HCT116 (cell line): ENCODE data around the gene C9. TPM values are rescaled to one million over a fixed set of nuclear protein-coding genes. Genes with fewer than 3 reads are reported as not detected.

Experiments
- ATAC-seq: fragments of 200-7000 bp; cut with Tn5 transposase; 2 replicates; pipeline ENCODE4 v1.9.1; 2020; ENCODE audit warnings: mild to moderate bottlenecking, moderate library complexity
- BruUV-seq: library from RNA; stranded (reverse); fragments of 400-500 nt; replicated peaks from 2 replicates; lab custom pipeline; 2021; lab: Mats Ljungman, UMichigan
- CTCF ChIA-PET: fragments of 300-600 bp; sonication (Branson Sonifier 250); formaldehyde crosslinking; loops from one replicate; lab custom pipeline; 2021; ENCODE audit warnings: antibody characterized with exemption; lab: Charles Lee
- POLR2A ChIA-PET: fragments of 300-600, 350-600 bp; sonication (Branson Sonifier 250); formaldehyde crosslinking; loops from one replicate; lab custom pipeline; 2021; ENCODE audit warnings: antibody characterized with exemption; lab: Charles Lee
- RAD21 ChIA-PET, 2 experiments: fragments of 300-600 bp; sonication (Branson Sonifier 250); formaldehyde crosslinking; loops; one replicate each; lab custom pipeline; 2023; ENCODE audit warnings: low total read pairs in 2 of 2; ENCODE audit not compliant: uncharacterized antibody in 2 of 2, unreplicated experiment in 2 of 2, low non-redundant PET in 1 of 2; lab: Charles Lee
- DNase-seq: peaks from one replicate; pipeline ENCODE4 v3.0.0-alpha.2; 2010; ENCODE audit warnings: low read depth, low spot score
- H2AFZ ChIP-seq: fragments of 200-600 bp; shearing (Covaris generic), sonication (generic); 2 replicates; pipeline ENCODE4 v1.6.1; 2017; ENCODE audit warnings: low read depth, mixed run types, mixed read lengths, antibody characterized with exemption, low read length; ENCODE audit not compliant: poor library complexity, severe bottlenecking
- H3K27ac ChIP-seq: 2 replicates; pipeline ENCODE4 v1.5.1; 2012; ENCODE audit warnings: low read depth, low read length
- H3K27me3 ChIP-seq: fragments of 200-600 bp; sonication (generic); 2 replicates; pipeline ENCODE4 v1.6.1; 2016; ENCODE audit warnings: mixed run types, low read length, mixed read lengths; ENCODE audit not compliant: insufficient read depth
- H3K36me3 ChIP-seq, 2 experiments: fragments of 200-500 bp in 1 of 2; fragments of 200-600 bp in 1 of 2; sonication (Bioruptor generic) in 1 of 2; sonication (generic) in 1 of 2; 2 replicates each; pipeline versions ENCODE4 v1.5.1 to v1.6.1; 2014 to 2016; ENCODE audit warnings: low read length in 2 of 2, inconsistent platforms in 1 of 2, mixed read lengths in 1 of 2, mixed run types in 1 of 2; ENCODE audit not compliant: insufficient read depth in 2 of 2, control insufficient read depth in 1 of 2
- H3K4me1 ChIP-seq, 2 experiments: fragments of 200-600 bp in 1 of 2; sonication (generic) in 1 of 2; 2 replicates each; pipeline versions ENCODE4 v1.5.1 to v1.6.1; 2012 to 2017; ENCODE audit warnings: low read length in 2 of 2, inconsistent platforms in 1 of 2, mild to moderate bottlenecking in 1 of 2, mixed read lengths in 1 of 2, mixed run types in 1 of 2, moderate library complexity in 1 of 2; ENCODE audit not compliant: insufficient read depth in 2 of 2, control insufficient read depth in 1 of 2
- H3K4me2 ChIP-seq: fragments of 200-600 bp; sonication (generic); 2 replicates; pipeline ENCODE4 v1.6.1; 2017; ENCODE audit warnings: mixed run types, low read length, mixed read lengths
- H3K4me3 ChIP-seq, 2 experiments: fragments of 200-600 bp in 1 of 2; sonication (generic) in 1 of 2; replicated peaks in 1 of 2; 2 replicates each; pipeline ENCODE4 v1.5.1; 2011 to 2016; ENCODE audit warnings: low read length in 2 of 2, control low read depth in 1 of 2, low read depth in 1 of 2, mild to moderate bottlenecking in 1 of 2, mixed read lengths in 1 of 2, mixed run types in 1 of 2
- H3K79me2 ChIP-seq: fragments of 200-600 bp; sonication (generic); 2 replicates; pipeline ENCODE4 v1.6.1; 2017; ENCODE audit warnings: mild to moderate bottlenecking, mixed run types, low read length, moderate library complexity, mixed read lengths; ENCODE audit not compliant: insufficient read depth
- H3K9ac ChIP-seq: fragments of 200-600 bp; sonication (generic); 2 replicates; pipeline ENCODE4 v1.6.1; 2016; ENCODE audit warnings: low read length, mixed read lengths
- H3K9me2 ChIP-seq: fragments of 200-600 bp; sonication (generic), shearing (Covaris generic); 2 replicates; pipeline ENCODE4 v1.6.1; 2017; ENCODE audit warnings: mixed run types, mild to moderate bottlenecking, moderate library complexity; ENCODE audit not compliant: insufficient read depth
- H3K9me3 ChIP-seq, 2 experiments: fragments of 200-500 bp in 1 of 2; fragments of 200-600 bp in 1 of 2; sonication (Bioruptor generic) in 1 of 2; sonication (generic) in 1 of 2; 2 replicates each; pipeline ENCODE4 v1.6.1; 2014 to 2017; ENCODE audit warnings: low read length in 2 of 2, mixed read lengths in 2 of 2, inconsistent platforms in 1 of 2, low read depth in 1 of 2, mild to moderate bottlenecking in 1 of 2, mixed run types in 1 of 2, moderate library complexity in 1 of 2; ENCODE audit not compliant: control insufficient read depth in 1 of 2, insufficient read depth in 1 of 2
- H4K20me1 ChIP-seq: fragments of 200-600 bp; sonication (generic), shearing (Covaris generic); 2 replicates; pipeline ENCODE4 v1.6.1; 2017; ENCODE audit warnings: mixed run types, mild to moderate bottlenecking, moderate library complexity; ENCODE audit not compliant: insufficient read depth
- EGR1 ChIP-seq: IDR thresholded peaks from 2 replicates; pipeline ENCODE4 v1.6.1; 2012; ENCODE audit warnings: low read depth
- EZH2phosphoT487 ChIP-seq: fragments of 200-600 bp; IDR thresholded peaks from 2 replicates; pipeline ENCODE4 v1.6.1; 2018; ENCODE audit warnings: antibody characterized with exemption, borderline replicate concordance
- JUND ChIP-seq: IDR thresholded peaks from 2 replicates; pipeline ENCODE4 v1.6.1; 2012
- POLR2AphosphoS5 ChIP-seq: IDR thresholded peaks from 2 replicates; pipeline ENCODE4 v1.6.1; 2011; ENCODE audit warnings: mild to moderate bottlenecking, low read depth, low read length, moderate library complexity
- SIN3A ChIP-seq: IDR thresholded peaks from 2 replicates; pipeline ENCODE4 v1.6.1; 2012; ENCODE audit warnings: low read depth
- intact Hi-C: fragments of 100-400 bp; cut with micrococcal nuclease; formaldehyde crosslinking; loops from 2 replicates; pipeline ENCODE4 v1.10.0; 2022
- total RNA-seq: library from RNA; stranded (reverse); gene quantifications from one replicate; pipeline ENCODE4 v1.2.1, GENCODE V29; 2021; ENCODE audit not compliant: unreplicated experiment
- TF ChIP-seq, protein P1 (sequence below), 3 experiments: fragments of 200-600 bp in 1 of 3; sonication (generic) in 1 of 3; IDR thresholded peaks in 2 of 3; conservative IDR thresholded peaks in 1 of 3; 2 replicates each; pipeline ENCODE4 v1.5.1; 2012 to 2017; ENCODE audit warnings: low read depth in 2 of 3, low read length in 2 of 3, antibody characterized with exemption in 1 of 3, borderline replicate concordance in 1 of 3, control low read depth in 1 of 3, mild to moderate bottlenecking in 1 of 3, mixed read lengths in 1 of 3, mixed run types in 1 of 3, moderate library complexity in 1 of 3; ENCODE audit not compliant: insufficient read depth in 1 of 3
- TF ChIP-seq, protein P2 (sequence below): IDR thresholded peaks from 2 replicates; pipeline ENCODE4 v1.6.1; 2011; ENCODE audit warnings: mild to moderate bottlenecking, low read length, moderate library complexity; ENCODE audit not compliant: insufficient replicate concordance; ENCODE audit errors: extremely low read depth

C9 gene
- total RNA-seq, 1 experiment from 2014 or later, result 0.34 TPM

DNA sequence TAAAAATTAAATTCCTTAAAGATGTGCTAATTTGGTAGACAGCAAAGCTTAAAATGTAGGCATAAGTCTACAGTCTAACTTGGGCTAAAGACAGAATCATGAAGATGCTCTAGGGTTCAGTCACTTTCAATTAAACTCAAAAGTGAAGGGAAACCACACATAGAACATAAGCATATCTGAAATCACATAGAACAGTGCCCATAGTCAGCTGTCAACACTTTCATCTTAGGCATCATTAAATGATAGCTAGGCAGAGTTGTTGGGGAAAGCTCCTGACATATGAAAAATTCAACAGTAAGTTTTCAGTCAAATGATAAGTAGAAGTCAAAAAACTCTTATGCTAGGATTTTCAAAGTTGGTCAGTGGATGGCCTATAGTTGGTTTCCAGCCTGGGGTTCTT, 49.5 kb upstream of the C9 start:
- POLR2A ChIA-PET, result interaction anchor here (1.3 kb wide), 1 partner anchor 11 kb away, joined by 3 read pairs; the partner anchor contains the start of gene DAB2
- no peaks in the 10 kb centered on the region for H3K27me3 ChIP-seq
- H3K79me2 ChIP-seq, result no peaks in the 10 kb centered on the region
- no peak for ATAC-seq
- intact Hi-C loops, result no loop called here
- no peak overlapping the region for H3K9ac ChIP-seq
- RAD21 ChIA-PET, result no interaction called here
- no peak for DNase-seq
- TF ChIP-seq POLR2AphosphoS5 (no peak), SIN3A (no peak), EGR1 (no peak), EZH2phosphoT487 (no peak), JUND (no peak)
- TF ChIP-seq, protein P1, sequence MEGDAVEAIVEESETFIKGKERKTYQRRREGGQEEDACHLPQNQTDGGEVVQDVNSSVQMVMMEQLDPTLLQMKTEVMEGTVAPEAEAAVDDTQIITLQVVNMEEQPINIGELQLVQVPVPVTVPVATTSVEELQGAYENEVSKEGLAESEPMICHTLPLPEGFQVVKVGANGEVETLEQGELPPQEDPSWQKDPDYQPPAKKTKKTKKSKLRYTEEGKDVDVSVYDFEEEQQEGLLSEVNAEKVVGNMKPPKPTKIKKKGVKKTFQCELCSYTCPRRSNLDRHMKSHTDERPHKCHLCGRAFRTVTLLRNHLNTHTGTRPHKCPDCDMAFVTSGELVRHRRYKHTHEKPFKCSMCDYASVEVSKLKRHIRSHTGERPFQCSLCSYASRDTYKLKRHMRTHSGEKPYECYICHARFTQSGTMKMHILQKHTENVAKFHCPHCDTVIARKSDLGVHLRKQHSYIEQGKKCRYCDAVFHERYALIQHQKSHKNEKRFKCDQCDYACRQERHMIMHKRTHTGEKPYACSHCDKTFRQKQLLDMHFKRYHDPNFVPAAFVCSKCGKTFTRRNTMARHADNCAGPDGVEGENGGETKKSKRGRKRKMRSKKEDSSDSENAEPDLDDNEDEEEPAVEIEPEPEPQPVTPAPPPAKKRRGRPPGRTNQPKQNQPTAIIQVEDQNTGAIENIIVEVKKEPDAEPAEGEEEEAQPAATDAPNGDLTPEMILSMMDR (IDR thresholded peaks at IDR 0.05 in 2 of 3, conservative IDR thresholded peaks at IDR 0.05 in 1 of 3; ENCODE audit: borderline replicate concordance in 1 of 3, insufficient read depth in 1 of 3, low read depth in 2 of 3, low read length in 2 of 3), result no peak
- TF ChIP-seq, protein P2, sequence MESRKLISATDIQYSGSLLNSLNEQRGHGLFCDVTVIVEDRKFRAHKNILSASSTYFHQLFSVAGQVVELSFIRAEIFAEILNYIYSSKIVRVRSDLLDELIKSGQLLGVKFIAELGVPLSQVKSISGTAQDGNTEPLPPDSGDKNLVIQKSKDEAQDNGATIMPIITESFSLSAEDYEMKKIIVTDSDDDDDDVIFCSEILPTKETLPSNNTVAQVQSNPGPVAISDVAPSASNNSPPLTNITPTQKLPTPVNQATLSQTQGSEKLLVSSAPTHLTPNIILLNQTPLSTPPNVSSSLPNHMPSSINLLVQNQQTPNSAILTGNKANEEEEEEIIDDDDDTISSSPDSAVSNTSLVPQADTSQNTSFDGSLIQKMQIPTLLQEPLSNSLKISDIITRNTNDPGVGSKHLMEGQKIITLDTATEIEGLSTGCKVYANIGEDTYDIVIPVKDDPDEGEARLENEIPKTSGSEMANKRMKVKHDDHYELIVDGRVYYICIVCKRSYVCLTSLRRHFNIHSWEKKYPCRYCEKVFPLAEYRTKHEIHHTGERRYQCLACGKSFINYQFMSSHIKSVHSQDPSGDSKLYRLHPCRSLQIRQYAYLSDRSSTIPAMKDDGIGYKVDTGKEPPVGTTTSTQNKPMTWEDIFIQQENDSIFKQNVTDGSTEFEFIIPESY, result no peak
- no peak overlapping the region for H3K4me3 ChIP-seq
- no peak overlapping the region for H3K4me2 ChIP-seq
- H3K4me1 ChIP-seq, result peaks cover 8 to 10% of the 10 kb centered on the region in 2 experiments
- no peak overlapping the region for H3K27ac ChIP-seq
- CTCF ChIA-PET, result interaction anchor here (2.1 kb wide), 1 partner anchor 11 kb away, joined by 6 read pairs; the partner anchor contains the start of gene DAB2
- no peaks in the 10 kb centered on the region for H3K9me3 ChIP-seq
- H4K20me1 ChIP-seq, result no peaks in the 10 kb centered on the region
- H2AFZ ChIP-seq, result no peak overlapping the region
- no peaks in the 10 kb centered on the region for H3K9me2 ChIP-seq
- BruUV-seq, result no TSS peak
- no peaks in the 10 kb centered on the region for H3K36me3 ChIP-seq
